Neutrophil (primary cell): ENCODE results near the gene PPL.

Experiments used
- H3K27ac ChIP-seq: fragments of 200-600 bp; sonication (generic); 2 replicates; pipeline ENCODE4 v1.5.1; 2016; ENCODE audit warnings: mild to moderate bottlenecking, moderate library complexity
- H3K27me3 ChIP-seq: fragments of 200-600 bp; sonication (generic); 2 replicates; pipeline ENCODE4 v1.6.0; 2016; ENCODE audit warnings: mild to moderate bottlenecking
- H3K36me3 ChIP-seq: fragments of 200-600 bp; sonication (generic); 2 replicates; pipeline ENCODE4 v1.5.1; 2017
- H3K4me1 ChIP-seq, 2 experiments: fragments of 200-600 bp in 1 of 2; sonication (generic) in 1 of 2; 1 replicate in 1 of 2; 2 replicates in 1 of 2; pipeline versions ENCODE4 v1.5.1 to v1.6.1; 2013 to 2016; ENCODE audit warnings: low read depth in 1 of 2, low read length in 1 of 2, mild to moderate bottlenecking in 1 of 2, moderate library complexity in 1 of 2; ENCODE audit not compliant: control insufficient read depth in 1 of 2, insufficient read depth in 1 of 2
- H3K4me3 ChIP-seq, 2 experiments: fragments of 200-600 bp in 1 of 2; sonication (generic) in 1 of 2; 1 replicate in 1 of 2; 2 replicates in 1 of 2; pipeline ENCODE4 v1.5.1; 2013 to 2016; ENCODE audit warnings: low read depth in 1 of 2, low read length in 1 of 2, mild to moderate bottlenecking in 1 of 2, moderate library complexity in 1 of 2
- H3K9me3 ChIP-seq: fragments of 200-600 bp; sonication (generic); 2 replicates; pipeline ENCODE4 v1.5.1; 2016
- CTCF ChIP-seq: fragments of 200-600 bp; sonication (generic); IDR thresholded peaks from 2 replicates; pipeline ENCODE4 v1.5.1; 2016; ENCODE audit warnings: antibody characterized with exemption

The PPL gene

GRCh38 chr16:4893103-4893862 is 43.7 kb downstream of the PPL start:
- Histone ChIP-seq H3K36me3 (peaks cover 40% of the 10 kb centered on the region), H3K27ac (no peak overlapping the region), H3K9me3 (no peaks in the 10 kb centered on the region), H3K4me3 (no peak overlapping the region), H3K27me3 (no peaks in the 10 kb centered on the region), H3K4me1 (peaks cover 5% of the 10 kb centered on the region in 2 experiments)
- no peak for TF ChIP-seq CTCF

DNA sequence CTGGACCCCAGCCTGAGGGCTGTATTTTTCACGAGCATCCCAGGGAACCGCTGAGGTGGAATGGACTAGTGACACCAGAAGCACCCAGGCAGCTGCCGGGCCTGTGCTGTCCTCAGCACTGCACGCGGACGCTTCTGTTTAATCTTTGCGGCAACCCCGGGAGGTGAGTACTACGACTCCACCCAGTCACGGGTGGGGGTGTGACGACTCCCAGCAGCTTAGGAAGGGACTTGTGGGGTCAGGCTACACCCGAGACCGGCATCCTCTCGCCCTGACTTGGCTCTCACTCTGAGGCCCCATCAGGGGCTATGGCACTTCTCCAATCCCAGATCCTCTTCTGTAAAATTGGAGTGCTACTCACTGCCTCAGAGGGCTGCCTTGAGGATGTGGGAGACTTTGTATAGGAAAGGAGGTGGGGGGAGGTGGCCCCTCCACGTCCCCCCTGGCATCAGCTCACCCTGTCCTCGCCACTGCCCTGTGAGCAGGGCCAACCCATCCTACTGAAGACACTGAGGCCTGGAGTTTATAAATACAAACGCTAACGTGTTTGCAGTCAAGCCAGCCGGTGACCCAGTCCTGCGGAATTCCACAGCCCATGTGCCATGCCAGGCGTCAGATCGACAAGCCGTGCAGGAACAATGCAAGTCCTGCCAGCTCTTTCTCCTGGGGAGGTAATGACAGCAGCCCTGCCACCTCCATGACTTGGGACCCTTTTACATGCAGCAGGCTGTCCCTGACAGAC is 44.4 kb downstream of the PPL start:
- Histone ChIP-seq H3K27me3 (no peaks in the 10 kb centered on the region), H3K4me3 (no peak overlapping the region), H3K9me3 (no peaks in the 10 kb centered on the region), H3K36me3 (peaks cover 48% of the 10 kb centered on the region), H3K4me1 (peaks cover 5% of the 10 kb centered on the region in 2 experiments), H3K27ac (no peak overlapping the region)
- no peak for TF ChIP-seq CTCF

GRCh38 chr16:4891886-4892216 is 45.1 kb downstream of the PPL start:
- H3K4me1 ChIP-seq: peaks cover 3% of the 10 kb centered on the region in 2 experiments
- no peaks in the 10 kb centered on the region for H3K27me3 ChIP-seq
- no peak for TF ChIP-seq CTCF
- H3K4me3 ChIP-seq: no peak overlapping the region
- H3K27ac ChIP-seq: no peak overlapping the region
- no peaks in the 10 kb centered on the region for H3K9me3 ChIP-seq
- peaks cover 54% of the 10 kb centered on the region for H3K36me3 ChIP-seq

DNA sequence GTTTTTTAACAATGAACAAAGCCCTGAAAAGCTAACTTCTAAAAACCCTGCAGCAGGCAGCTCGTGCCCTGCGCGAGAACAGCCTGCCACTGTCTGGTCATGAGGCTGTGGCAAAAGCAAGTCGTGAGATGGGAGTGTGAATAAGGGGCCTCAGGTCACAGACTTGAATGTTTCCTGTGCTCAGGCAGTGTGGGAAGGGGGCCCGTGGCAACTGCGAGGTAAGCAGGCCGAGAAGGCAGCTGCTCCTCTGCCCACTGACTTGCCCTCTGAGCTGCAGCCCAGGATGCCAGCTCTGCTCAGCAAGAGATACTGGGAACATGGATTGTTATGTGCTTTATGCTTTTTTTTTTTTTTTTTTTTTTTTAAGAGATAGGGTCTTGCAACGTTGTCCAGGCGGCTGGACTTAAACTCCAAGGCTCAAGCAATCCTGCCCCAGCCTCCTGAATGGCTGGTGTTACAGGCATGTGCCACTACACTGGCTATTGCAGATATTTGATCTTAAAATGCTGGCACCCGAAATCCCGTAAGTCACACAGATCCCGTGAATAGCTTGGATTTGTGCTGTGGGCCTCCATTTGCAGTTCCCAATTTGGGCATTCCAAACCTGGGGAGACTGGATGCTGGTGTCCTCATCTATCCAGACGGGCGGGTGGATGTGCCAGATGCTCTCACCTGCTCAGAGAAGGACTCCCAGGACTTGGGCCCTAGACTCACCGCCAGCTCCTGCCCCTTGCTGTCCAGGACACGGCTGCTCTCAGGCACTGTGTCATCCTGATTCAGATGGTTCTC is 45.7 kb downstream of the PPL start:
- Histone ChIP-seq H3K36me3 (peaks cover 60% of the 10 kb centered on the region), H3K9me3 (no peaks in the 10 kb centered on the region), H3K27ac (peak overlapping the region; percentile 25), H3K4me1 (no peaks in the 10 kb centered on the region), H3K4me3 (no peak overlapping the region), H3K27me3 (no peaks in the 10 kb centered on the region)
- TF ChIP-seq CTCF: no peak

DNA sequence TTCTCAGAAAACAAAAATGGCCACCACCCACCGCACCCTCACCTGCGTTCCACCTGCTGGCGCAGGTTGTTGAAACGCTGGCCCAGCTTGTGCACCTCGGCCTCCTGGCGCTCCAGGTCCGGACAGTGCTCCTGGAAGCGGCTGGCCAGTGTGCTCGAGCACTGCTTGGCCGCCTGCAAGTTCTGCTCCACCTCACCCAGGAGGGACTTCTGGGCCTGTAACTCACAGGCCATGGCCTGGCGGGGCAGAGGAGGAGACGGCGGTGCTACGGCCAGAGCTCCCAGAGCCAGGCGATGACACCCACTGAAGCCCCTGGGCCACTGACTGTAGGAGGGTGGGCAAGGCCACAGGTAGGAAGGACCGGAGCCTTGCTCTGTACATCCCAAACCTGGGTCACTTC is 46.3 kb downstream of the PPL start:
- Histone ChIP-seq H3K4me1 (no peaks in the 10 kb centered on the region), H3K27ac (peak overlapping the region; percentile 25), H3K36me3 (peaks cover 66% of the 10 kb centered on the region), H3K4me3 (no peak overlapping the region), H3K27me3 (no peaks in the 10 kb centered on the region), H3K9me3 (no peaks in the 10 kb centered on the region)
- TF ChIP-seq CTCF: no peak
